Neutrophil (primary cell): ENCODE results near the gene DKK3.

Source experiments
- H3K27ac ChIP-seq: fragments of 200-600 bp; sonication (generic); 2 replicates; pipeline ENCODE4 v1.5.1; 2016; ENCODE audit warnings: mild to moderate bottlenecking, moderate library complexity
- H3K27me3 ChIP-seq: fragments of 200-600 bp; sonication (generic); 2 replicates; pipeline ENCODE4 v1.6.0; 2016; ENCODE audit warnings: mild to moderate bottlenecking
- H3K36me3 ChIP-seq: fragments of 200-600 bp; sonication (generic); 2 replicates; pipeline ENCODE4 v1.5.1; 2017
- H3K4me1 ChIP-seq, 2 experiments: fragments of 200-600 bp in 1 of 2; sonication (generic) in 1 of 2; 1 replicate in 1 of 2; 2 replicates in 1 of 2; pipeline versions ENCODE4 v1.5.1 to v1.6.1; 2013 to 2016; ENCODE audit warnings: low read depth in 1 of 2, low read length in 1 of 2, mild to moderate bottlenecking in 1 of 2, moderate library complexity in 1 of 2; ENCODE audit not compliant: control insufficient read depth in 1 of 2, insufficient read depth in 1 of 2
- H3K4me3 ChIP-seq, 2 experiments: fragments of 200-600 bp in 1 of 2; sonication (generic) in 1 of 2; 1 replicate in 1 of 2; 2 replicates in 1 of 2; pipeline ENCODE4 v1.5.1; 2013 to 2016; ENCODE audit warnings: low read depth in 1 of 2, low read length in 1 of 2, mild to moderate bottlenecking in 1 of 2, moderate library complexity in 1 of 2
- H3K9me3 ChIP-seq: fragments of 200-600 bp; sonication (generic); 2 replicates; pipeline ENCODE4 v1.5.1; 2016
- CTCF ChIP-seq: fragments of 200-600 bp; sonication (generic); IDR thresholded peaks from 2 replicates; pipeline ENCODE4 v1.5.1; 2016; ENCODE audit warnings: antibody characterized with exemption

Gene DKK3

GRCh38 chr11:11965656-11966353 lies 42.6 kb downstream of the DKK3 start:
- TF ChIP-seq CTCF = no peak
- Histone ChIP-seq H3K36me3 (no peaks in the 10 kb centered on the region), H3K4me1 (no peaks in the 10 kb centered on the region), H3K27ac (no peak overlapping the region), H3K4me3 (no peak overlapping the region), H3K9me3 (no peaks in the 10 kb centered on the region), H3K27me3 (peaks cover 36% of the 10 kb centered on the region)

GRCh38 chr11:11965192-11965591 lies 43.2 kb downstream of the DKK3 start:
- no peak overlapping the region for H3K4me3 ChIP-seq
- H3K36me3 ChIP-seq = no peaks in the 10 kb centered on the region
- no peaks in the 10 kb centered on the region for H3K4me1 ChIP-seq
- no peaks in the 10 kb centered on the region for H3K9me3 ChIP-seq
- TF ChIP-seq CTCF = no peak
- H3K27ac ChIP-seq = no peak overlapping the region
- H3K27me3 ChIP-seq = peaks cover 36% of the 10 kb centered on the region

GRCh38 chr11:11964774-11965150 lies 43.7 kb downstream of the DKK3 start:
- no peaks in the 10 kb centered on the region for H3K4me1 ChIP-seq
- no peak for TF ChIP-seq CTCF
- H3K27ac ChIP-seq = no peak overlapping the region
- H3K9me3 ChIP-seq = no peaks in the 10 kb centered on the region
- H3K27me3 ChIP-seq = peaks cover 36% of the 10 kb centered on the region
- H3K4me3 ChIP-seq = no peak overlapping the region
- H3K36me3 ChIP-seq = no peaks in the 10 kb centered on the region

GRCh38 chr11:11963842-11964773 lies 44.3 kb downstream of the DKK3 start:
- H3K4me3 ChIP-seq = no peak overlapping the region
- TF ChIP-seq CTCF = no peak
- H3K4me1 ChIP-seq = no peaks in the 10 kb centered on the region
- peaks cover 36% of the 10 kb centered on the region for H3K27me3 ChIP-seq
- no peaks in the 10 kb centered on the region for H3K36me3 ChIP-seq
- no peaks in the 10 kb centered on the region for H3K9me3 ChIP-seq
- no peak overlapping the region for H3K27ac ChIP-seq

GRCh38 chr11:11963067-11963466 lies 45.4 kb downstream of the DKK3 start:
- no peak overlapping the region for H3K4me3 ChIP-seq
- H3K9me3 ChIP-seq = no peaks in the 10 kb centered on the region
- no peak overlapping the region for H3K27ac ChIP-seq
- H3K36me3 ChIP-seq = peaks cover 6% of the 10 kb centered on the region
- TF ChIP-seq CTCF = no peak
- no peaks in the 10 kb centered on the region for H3K4me1 ChIP-seq
- peaks cover 36% of the 10 kb centered on the region for H3K27me3 ChIP-seq
